K562 (cell line): ENCODE results near the gene NKIRAS1. TPM values are rescaled to one million over a fixed set of nuclear protein-coding genes. Genes with fewer than 3 reads are reported as not detected.
A peak's percentile ranks its signal among the peaks of the same experiment; 100 is the strongest.

Experiments
- BRD4 ChIP-seq: fragments of 200-600 bp; sonication (generic); IDR thresholded peaks from 2 replicates; pipeline ENCODE4 v1.6.1; 2017; ENCODE audit warnings: inconsistent platforms
- CEBPG ChIP-seq, 3 experiments: fragments of 200-800 bp in 1 of 3; sonication (Bioruptor generic) in 1 of 3; sonication (generic) in 1 of 3; formaldehyde crosslinking in 1 of 3; IDR thresholded peaks in 2 of 3; conservative IDR thresholded peaks in 1 of 3; 2 replicates each; pipeline versions ENCODE4 v1.6.1 to v1.8.0; 2016 to 2022; ENCODE audit warnings: missing compliant biosample characterization in 2 of 3, missing genetic modification characterization in 2 of 3, mild to moderate bottlenecking in 1 of 3, missing genetic modification reagents in 1 of 3
- CTBP1 ChIP-seq: fragments of 450-650 bp; IDR thresholded peaks from 2 replicates; pipeline ENCODE4 v1.6.1; 2016; ENCODE audit warnings: borderline replicate concordance
- FOXA3 ChIP-seq, 2 experiments: fragments of 450-650 bp in 1 of 2; sonication (generic) in 1 of 2; formaldehyde crosslinking; IDR thresholded peaks in 1 of 2; conservative IDR thresholded peaks in 1 of 2; 2 replicates each; pipeline versions ENCODE4 v1.4.0 to v1.8.0; 2020 to 2022; ENCODE audit warnings: mild to moderate bottlenecking in 2 of 2, missing genetic modification reagents in 1 of 2
- GABPA ChIP-seq: fragments of 200-800 bp; sonication (Bioruptor generic); conservative IDR thresholded peaks from 2 replicates; pipeline ENCODE4 v1.6.1; 2016; ENCODE audit warnings: low read depth, missing genetic modification characterization, missing compliant biosample characterization
- HDGF ChIP-seq: fragments of 450-650 bp; IDR thresholded peaks from 2 replicates; pipeline ENCODE4 v1.6.1; 2016
- HNRNPL ChIP-seq: fragments of 200-400 bp; formaldehyde crosslinking; IDR thresholded peaks from 2 replicates; pipeline ENCODE4 v1.6.1; 2017; ENCODE audit warnings: low read depth, mild to moderate bottlenecking, low read length
- PML ChIP-seq: IDR thresholded peaks from 2 replicates; pipeline ENCODE4 v1.6.1; 2012; ENCODE audit warnings: low read length, inconsistent platforms
- SMC3 ChIP-seq: conservative IDR thresholded peaks from 2 replicates; pipeline ENCODE4 v1.6.1; 2011; ENCODE audit warnings: low read depth, low read length, improper control_type of control experiment; ENCODE audit not compliant: insufficient read depth
- TAF1 ChIP-seq: IDR thresholded peaks from 2 replicates; pipeline ENCODE4 v1.6.1; 2011; ENCODE audit warnings: mild to moderate bottlenecking, low read length, moderate library complexity; ENCODE audit not compliant: insufficient read depth, control insufficient read depth, severe bottlenecking; ENCODE audit errors: extremely low read depth
- ZBTB7A ChIP-seq: IDR thresholded peaks from 2 replicates; pipeline ENCODE4 v1.6.1; 2011; ENCODE audit warnings: low read depth, mild to moderate bottlenecking, low read length, moderate library complexity, borderline replicate concordance; ENCODE audit not compliant: control insufficient read depth
- polyA plus RNA-seq, 8 experiments: library from polyadenylated mRNA; depleted of rRNA in 4 of 8; stranded (reverse) in 5 of 8; unstranded in 3 of 8; fragments of >200 nt; fragmentation: Nextera tagmentation in 2 of 8; fragmentation: Illumina TruSeq in 1 of 8; extraction: Ambion mirVana in 2 of 8; extraction: Trizol in 1 of 8; gene quantifications; 2 replicates each; pipeline versions ENCODE4 v1.2.1 to v1.2.3, GENCODE V29; 2011 to 2014; ENCODE audit warnings: inconsistent platforms in 1 of 8, missing spikeins in 1 of 8
- total RNA-seq, 7 experiments: library from RNA; depleted of rRNA in 6 of 7; stranded (reverse); fragments of >200 nt in 6 of 7; fragmentation: Illumina TruSeq in 2 of 7; extraction: Trizol in 2 of 7; gene quantifications; 2 replicates each; pipeline versions ENCODE4 v1.2.1 to v1.2.3, GENCODE V29; 2011 to 2021; ENCODE audit warnings: low replicate concordance in 1 of 7
- TF ChIP-seq, protein P1 (sequence below): IDR thresholded peaks from 3 replicates; pipeline ENCODE4 v1.6.1; 2011; ENCODE audit warnings: borderline replicate concordance, mild to moderate bottlenecking; ENCODE audit not compliant: insufficient read length, insufficient read depth
- TF ChIP-seq, protein P2 (sequence below): fragments of 250-450 bp; sonication (Bioruptor Pico); IDR thresholded peaks from 2 replicates; pipeline ENCODE4 v1.8.0; 2021; ENCODE audit warnings: borderline replicate concordance, mild to moderate bottlenecking, moderate library complexity; ENCODE audit not compliant: poor library complexity, severe bottlenecking
- TF ChIP-seq, protein P3 (sequence below), 2 experiments: IDR thresholded peaks; 2 replicates each; pipeline ENCODE4 v1.6.1; 2011; ENCODE audit warnings: borderline replicate concordance in 1 of 2, control low read depth in 1 of 2, low read depth in 1 of 2, low read length in 1 of 2, mild to moderate bottlenecking in 1 of 2, mixed read lengths in 1 of 2, moderate library complexity in 1 of 2; ENCODE audit not compliant: insufficient read depth in 1 of 2, insufficient read length in 1 of 2, poor library complexity in 1 of 2, severe bottlenecking in 1 of 2; ENCODE audit errors: extremely low read depth in 1 of 2
- TF ChIP-seq, protein P4 (sequence below): fragments of 250-450 bp; sonication (Bioruptor Pico); IDR thresholded peaks from 2 replicates; pipeline ENCODE4 v1.4.0; 2020; ENCODE audit warnings: mild to moderate bottlenecking
- TF ChIP-seq, protein P5 (sequence below), 2 experiments: fragments of 450-650 bp in 1 of 2; sonication (generic) in 1 of 2; formaldehyde crosslinking; conservative IDR thresholded peaks; 2 replicates each; pipeline versions ENCODE4 v1.4.0 to v1.8.1; 2020 to 2022; ENCODE audit warnings: mild to moderate bottlenecking in 1 of 2, missing genetic modification reagents in 1 of 2
- TF ChIP-seq, protein P6 (sequence below), 2 experiments: IDR thresholded peaks; 2 replicates each; pipeline ENCODE4 v1.6.1; 2012; ENCODE audit warnings: improper control_type of control experiment in 2 of 2, low read depth in 2 of 2, low read length in 2 of 2, borderline replicate concordance in 1 of 2

NKIRAS1 gene
- total and polyA plus RNA-seq, 9 of the 15 experiments (the other 6 are each of a cell fraction or from before 2014, with no cell fraction given) = 5.1 to 10.3 (median 6.3) TPM

DNA sequence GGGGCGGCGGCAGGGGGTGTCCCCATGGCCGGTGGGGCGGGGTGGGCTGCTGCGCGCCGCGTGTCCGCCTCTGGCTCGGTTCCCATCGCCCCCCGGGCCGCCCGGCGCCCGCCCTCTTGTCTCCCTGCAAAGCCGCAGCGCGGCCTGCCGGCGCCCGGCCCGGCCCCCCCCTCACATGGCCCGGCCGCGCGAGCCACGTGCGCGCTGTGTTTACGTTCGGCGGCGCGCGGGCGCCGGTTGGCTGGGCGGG, 28.8 kb upstream of the NKIRAS1 start (continued):
- TF ChIP-seq CEBPG (CRISPR knock-in tag; IDR thresholded peaks at IDR 0.05) (no peak), CEBPG (tag; conservative IDR thresholded peaks at IDR 0.05 in 1 of 2, IDR thresholded peaks at IDR 0.05 in 1 of 2) (peak in 1 of 2 experiments; percentile 81; a peak in 1 of 4 replicates), CTBP1 (no peak), BRD4 (no peak), HNRNPL (0 out of 2 replicates have a peak, but pooled peaks have one; percentile 22), HDGF (no peak), GABPA (tag) (peak; percentile 45; the same call in 1 of the 2 replicates), ZBTB7A (peak; percentile 3; the same call in 1 of the 2 replicates), TAF1 (no peak), FOXA3 (CRISPR knock-in tag; conservative IDR thresholded peaks at IDR 0.05 in 1 of 2, IDR thresholded peaks at IDR 0.05 in 1 of 2) (peak in 1 of 2 experiments; percentile 61; a peak in 1 of 4 replicates), PML (no peak), SMC3 (no peak)
- TF ChIP-seq, protein P1, sequence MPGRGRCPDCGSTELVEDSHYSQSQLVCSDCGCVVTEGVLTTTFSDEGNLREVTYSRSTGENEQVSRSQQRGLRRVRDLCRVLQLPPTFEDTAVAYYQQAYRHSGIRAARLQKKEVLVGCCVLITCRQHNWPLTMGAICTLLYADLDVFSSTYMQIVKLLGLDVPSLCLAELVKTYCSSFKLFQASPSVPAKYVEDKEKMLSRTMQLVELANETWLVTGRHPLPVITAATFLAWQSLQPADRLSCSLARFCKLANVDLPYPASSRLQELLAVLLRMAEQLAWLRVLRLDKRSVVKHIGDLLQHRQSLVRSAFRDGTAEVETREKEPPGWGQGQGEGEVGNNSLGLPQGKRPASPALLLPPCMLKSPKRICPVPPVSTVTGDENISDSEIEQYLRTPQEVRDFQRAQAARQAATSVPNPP = no peak
- TF ChIP-seq, protein P2, sequence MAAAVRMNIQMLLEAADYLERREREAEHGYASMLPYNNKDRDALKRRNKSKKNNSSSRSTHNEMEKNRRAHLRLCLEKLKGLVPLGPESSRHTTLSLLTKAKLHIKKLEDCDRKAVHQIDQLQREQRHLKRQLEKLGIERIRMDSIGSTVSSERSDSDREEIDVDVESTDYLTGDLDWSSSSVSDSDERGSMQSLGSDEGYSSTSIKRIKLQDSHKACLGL (CRISPR knock-in tag) = peak; percentile 88
- TF ChIP-seq, protein P3, sequence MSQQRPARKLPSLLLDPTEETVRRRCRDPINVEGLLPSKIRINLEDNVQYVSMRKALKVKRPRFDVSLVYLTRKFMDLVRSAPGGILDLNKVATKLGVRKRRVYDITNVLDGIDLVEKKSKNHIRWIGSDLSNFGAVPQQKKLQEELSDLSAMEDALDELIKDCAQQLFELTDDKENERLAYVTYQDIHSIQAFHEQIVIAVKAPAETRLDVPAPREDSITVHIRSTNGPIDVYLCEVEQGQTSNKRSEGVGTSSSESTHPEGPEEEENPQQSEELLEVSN (IDR thresholded peaks at IDR 0.05; ENCODE audit: borderline replicate concordance in 1 of 2, extremely low read depth in 1 of 2, insufficient read depth in 1 of 2, insufficient read length in 1 of 2, low read depth in 1 of 2, low read length in 1 of 2, poor library complexity in 1 of 2, severe bottlenecking in 1 of 2) = peak; percentile 78 to 94
- TF ChIP-seq, protein P4, sequence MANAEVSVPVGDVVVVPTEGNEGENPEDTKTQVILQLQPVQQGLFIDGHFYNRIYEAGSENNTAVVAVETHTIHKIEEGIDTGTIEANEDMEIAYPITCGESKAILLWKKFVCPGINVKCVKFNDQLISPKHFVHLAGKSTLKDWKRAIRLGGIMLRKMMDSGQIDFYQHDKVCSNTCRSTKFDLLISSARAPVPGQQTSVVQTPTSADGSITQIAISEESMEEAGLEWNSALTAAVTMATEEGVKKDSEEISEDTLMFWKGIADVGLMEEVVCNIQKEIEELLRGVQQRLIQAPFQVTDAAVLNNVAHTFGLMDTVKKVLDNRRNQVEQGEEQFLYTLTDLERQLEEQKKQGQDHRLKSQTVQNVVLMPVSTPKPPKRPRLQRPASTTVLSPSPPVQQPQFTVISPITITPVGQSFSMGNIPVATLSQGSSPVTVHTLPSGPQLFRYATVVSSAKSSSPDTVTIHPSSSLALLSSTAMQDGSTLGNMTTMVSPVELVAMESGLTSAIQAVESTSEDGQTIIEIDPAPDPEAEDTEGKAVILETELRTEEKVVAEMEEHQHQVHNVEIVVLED (CRISPR knock-in tag) = peak; percentile 92; the same call in 1 of the 2 replicates
- TF ChIP-seq, protein P5, sequence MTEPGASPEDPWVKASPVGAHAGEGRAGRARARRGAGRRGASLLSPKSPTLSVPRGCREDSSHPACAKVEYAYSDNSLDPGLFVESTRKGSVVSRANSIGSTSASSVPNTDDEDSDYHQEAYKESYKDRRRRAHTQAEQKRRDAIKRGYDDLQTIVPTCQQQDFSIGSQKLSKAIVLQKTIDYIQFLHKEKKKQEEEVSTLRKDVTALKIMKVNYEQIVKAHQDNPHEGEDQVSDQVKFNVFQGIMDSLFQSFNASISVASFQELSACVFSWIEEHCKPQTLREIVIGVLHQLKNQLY (CRISPR knock-in tag; conservative IDR thresholded peaks at IDR 0.05) = 0 out of 4 replicates have a peak, but pooled peaks of 1 of the 2 experiments have one; percentile 66
- TF ChIP-seq, protein P6, sequence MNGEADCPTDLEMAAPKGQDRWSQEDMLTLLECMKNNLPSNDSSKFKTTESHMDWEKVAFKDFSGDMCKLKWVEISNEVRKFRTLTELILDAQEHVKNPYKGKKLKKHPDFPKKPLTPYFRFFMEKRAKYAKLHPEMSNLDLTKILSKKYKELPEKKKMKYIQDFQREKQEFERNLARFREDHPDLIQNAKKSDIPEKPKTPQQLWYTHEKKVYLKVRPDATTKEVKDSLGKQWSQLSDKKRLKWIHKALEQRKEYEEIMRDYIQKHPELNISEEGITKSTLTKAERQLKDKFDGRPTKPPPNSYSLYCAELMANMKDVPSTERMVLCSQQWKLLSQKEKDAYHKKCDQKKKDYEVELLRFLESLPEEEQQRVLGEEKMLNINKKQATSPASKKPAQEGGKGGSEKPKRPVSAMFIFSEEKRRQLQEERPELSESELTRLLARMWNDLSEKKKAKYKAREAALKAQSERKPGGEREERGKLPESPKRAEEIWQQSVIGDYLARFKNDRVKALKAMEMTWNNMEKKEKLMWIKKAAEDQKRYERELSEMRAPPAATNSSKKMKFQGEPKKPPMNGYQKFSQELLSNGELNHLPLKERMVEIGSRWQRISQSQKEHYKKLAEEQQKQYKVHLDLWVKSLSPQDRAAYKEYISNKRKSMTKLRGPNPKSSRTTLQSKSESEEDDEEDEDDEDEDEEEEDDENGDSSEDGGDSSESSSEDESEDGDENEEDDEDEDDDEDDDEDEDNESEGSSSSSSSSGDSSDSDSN (IDR thresholded peaks at IDR 0.05; ENCODE audit: borderline replicate concordance in 1 of 2, low read depth in 2 of 2, low read length in 2 of 2) = no peak
